ENCODE measurements around the gene BACE1.
"Not testable (repeated sequence)": the region's sequence is repeated elsewhere in the genome, so short reads cannot be mapped to it uniquely, and the experiment has no call there.

Gene BACE1

GRCh38 chr11:117278347-117278746, 37.7 kb downstream of the BACE1 start:
- DNase-seq (ENCODE audit: low read depth, low spot score): no peak

GRCh38 chr11:117273550-117274289, 42.3 kb downstream of the BACE1 start:
- no peak for DNase-seq (ENCODE audit: low read depth, low spot score)

- DNase-seq (ENCODE audit: low read depth, low spot score): not testable (repeated sequence)
Observed at GRCh38 chr11:117272175-117272574, 43.9 kb downstream of the BACE1 start.

- DNase-seq (ENCODE audit: low read depth, low spot score): no peak
Observed at GRCh38 chr11:117271208-117271607, 44.8 kb downstream of the BACE1 start.

- no peak for DNase-seq (ENCODE audit: low read depth, low spot score)
Observed at GRCh38 chr11:117269856-117270255, 46.2 kb downstream of the BACE1 start.

GRCh38 chr11:117265745-117266144, 50.3 kb downstream of the BACE1 start:
- DNase-seq (ENCODE audit: low read depth, low spot score): no peak

- not testable (repeated sequence) for DNase-seq (ENCODE audit: low read depth, low spot score)
Observed at GRCh38 chr11:117264624-117265323, 51.3 kb downstream of the BACE1 start.

- DNase-seq (ENCODE audit: low read depth, low spot score): no peak
Observed at GRCh38 chr11:117259417-117259816, 56.6 kb downstream of the BACE1 start.

GRCh38 chr11:117258576-117258975, 57.5 kb downstream of the BACE1 start:
- DNase-seq (ENCODE audit: low read depth, low spot score): no peak

- DNase-seq (ENCODE audit: low read depth, low spot score): no peak
Observed at GRCh38 chr11:117256573-117256972, 59.5 kb downstream of the BACE1 start.

- no peak for DNase-seq (ENCODE audit: low read depth, low spot score)
Observed at GRCh38 chr11:117255966-117256365, 60.1 kb downstream of the BACE1 start.

GRCh38 chr11:117251506-117251905, 64.5 kb downstream of the BACE1 start:
- no peak for DNase-seq (ENCODE audit: low read depth, low spot score)

- no peak for DNase-seq (ENCODE audit: low read depth, low spot score)
Observed at GRCh38 chr11:117249571-117249970, 66.5 kb downstream of the BACE1 start.

- no peak for DNase-seq (ENCODE audit: low read depth, low spot score)
Observed at GRCh38 chr11:117248341-117248740, 67.7 kb downstream of the BACE1 start.

GRCh38 chr11:117239295-117239694, 76.8 kb downstream of the BACE1 start:
- DNase-seq (ENCODE audit: low read depth, low spot score): no peak

GRCh38 chr11:117238221-117238620, 77.8 kb downstream of the BACE1 start:
- DNase-seq (ENCODE audit: low read depth, low spot score): no peak

All from activated CD4-positive, CD25-positive, alpha-beta regulatory T cell treated with anti-CD3 and anti-CD28 coated beads, Interleukin-2, amount 50 U/mL, for 16 hours (primary cell).